Liver (tissue), 9 donors: Measurements from ENCODE around the gene SNF8. TPM values are rescaled to one million over a fixed set of nuclear protein-coding genes. Genes with fewer than 3 reads are reported as not detected.

Experiments used
- DNase-seq: peaks from one replicate; pipeline ENCODE4 v3.0.0-alpha.2; 2017; ENCODE audit warnings: low spot score
- H3K27ac ChIP-seq, 2 donors: one replicate each; pipeline ENCODE4 v1.7.0; 2013; ENCODE audit warnings: inconsistent platforms in 2 of 2, low read length in 2 of 2, control low read depth in 1 of 2, low read depth in 1 of 2, mild to moderate bottlenecking in 1 of 2
- H3K27me3 ChIP-seq, 4 donors: one replicate each; pipeline versions ENCODE4 v1.6.1 to v1.7.0; 2013; ENCODE audit warnings: low read length in 3 of 4, inconsistent platforms in 1 of 4, mild to moderate bottlenecking in 1 of 4, moderate library complexity in 1 of 4; ENCODE audit not compliant: control insufficient read depth in 4 of 4, insufficient read depth in 4 of 4
- H3K36me3 ChIP-seq, 4 donors: one replicate each; pipeline versions ENCODE4 v1.6.1 to v1.7.0; 2013; ENCODE audit warnings: low read length in 3 of 4, mild to moderate bottlenecking in 3 of 4, low read depth in 1 of 4, moderate library complexity in 1 of 4; ENCODE audit not compliant: control insufficient read depth in 4 of 4, insufficient read depth in 3 of 4
- H3K4me1 ChIP-seq, 4 donors: one replicate each; pipeline versions ENCODE4 v1.6.1 to v1.7.0; 2013; ENCODE audit warnings: low read length in 3 of 4, mild to moderate bottlenecking in 3 of 4, moderate library complexity in 1 of 4; ENCODE audit not compliant: control insufficient read depth in 4 of 4, insufficient read depth in 4 of 4
- H3K4me3 ChIP-seq, 3 donors: one replicate each; pipeline versions ENCODE4 v1.6.1 to v1.7.0; 2013; ENCODE audit warnings: low read length in 3 of 3, control low read depth in 1 of 3, low read depth in 1 of 3, mild to moderate bottlenecking in 1 of 3
- H3K9ac ChIP-seq, 2 donors: one replicate each; pipeline ENCODE4 v1.7.0; 2013; ENCODE audit warnings: low read length in 2 of 2, mild to moderate bottlenecking in 2 of 2, moderate library complexity in 2 of 2, control low read depth in 1 of 2, low read depth in 1 of 2
- H3K9me3 ChIP-seq, 4 donors: one replicate each; pipeline versions ENCODE4 v1.6.1 to v1.7.0; 2013; ENCODE audit warnings: low read length in 3 of 4; ENCODE audit not compliant: control insufficient read depth in 4 of 4
- HNF4A ChIP-seq, 2 donors: conservative IDR thresholded peaks; 2 replicates each; pipeline ENCODE4 v1.6.1; 2016; ENCODE audit warnings: antibody characterized with exemption in 2 of 2, mild to moderate bottlenecking in 2 of 2
- HNF4G ChIP-seq: IDR thresholded peaks from 2 replicates; pipeline ENCODE4 v1.6.1; 2016; ENCODE audit warnings: antibody characterized with exemption
- RAD21 ChIP-seq, 2 donors: IDR thresholded peaks; 2 replicates each; pipeline ENCODE4 v1.6.1; 2016; ENCODE audit warnings: antibody characterized with exemption in 2 of 2, mild to moderate bottlenecking in 2 of 2
- WGBS: extraction: QIAGEN DNeasy Blood & Tissue Kit; methylation state at CpG from one replicate; pipeline ENCODE4 v1.1.7; 2013; 5-methylcytosine and 5-hydroxymethylcytosine counted together
- polyA plus RNA-seq, 2 donors: library from polyadenylated mRNA; stranded (reverse) in 1 of 2; unstranded in 1 of 2; fragments of 200-250 nt in 1 of 2; fragments of >200 nt in 1 of 2; fragmentation: Nextera tagmentation in 1 of 2; extraction: Ambion mirVana in 1 of 2; gene quantifications; one replicate each; pipeline versions ENCODE4 v1.2.1 to v1.2.3, GENCODE V29; 2013 to 2015
- total RNA-seq, 2 donors: library from RNA; depleted of rRNA; stranded (reverse); fragments of >200 nt; gene quantifications; one replicate each; pipeline ENCODE4 v1.2.3, GENCODE V29; 2014
- TF ChIP-seq, protein P1 (sequence below): IDR thresholded peaks from 2 replicates; pipeline ENCODE4 v1.6.1; 2016; ENCODE audit warnings: antibody characterized with exemption, mild to moderate bottlenecking
- TF ChIP-seq, protein P2 (sequence below): fragments of 150-350 bp; IDR thresholded peaks from 2 replicates; pipeline ENCODE4 v1.5.1; 2017; ENCODE audit warnings: improper control_type of control experiment, low read depth, low read length; ENCODE audit not compliant: missing input control
- TF ChIP-seq, protein P3 (sequence below): IDR thresholded peaks from 2 replicates; pipeline ENCODE4 v1.6.1; 2016; ENCODE audit warnings: antibody characterized with exemption
- donor health status: healthy.
- donor health status: healthy.
- donor health status: healthy.
- donor health status: healthy.
- donor health status: healthy.

The SNF8 gene
- total and polyA plus RNA-seq, 4 donors = 40.5 to 78.2 (median 60.8) TPM

DNA sequence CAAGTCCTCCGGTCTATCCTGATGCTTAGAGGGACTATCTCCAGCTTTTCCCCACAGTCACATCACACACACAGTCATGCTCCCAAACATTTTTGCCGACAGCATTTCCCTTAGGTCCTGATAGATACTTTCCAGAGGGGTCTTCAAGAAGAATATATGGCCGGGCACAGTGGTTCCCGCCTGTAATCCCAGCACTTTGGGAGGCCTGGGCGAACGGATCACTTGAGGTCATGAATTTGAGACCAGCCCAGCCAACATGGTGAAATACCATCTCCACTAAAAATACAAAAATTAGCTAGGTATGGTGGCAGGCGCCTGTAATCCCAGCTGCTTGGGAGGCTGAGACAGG lies 28.1 kb upstream of the SNF8 start:
- WGBS = 80% methylated on average over 7 of the region's 7 CpGs
- Histone ChIP-seq H3K9ac (no peak overlapping the region), H3K4me1 (no peaks in the 10 kb centered on the region), H3K27me3 (peaks cover 0 to 6% (median 0%) of the 10 kb centered on the region in 4 donors), H3K4me3 (no peak overlapping the region), H3K27ac (no peak overlapping the region), H3K36me3 (no peaks in the 10 kb centered on the region), H3K9me3 (no peaks in the 10 kb centered on the region)
- DNase-seq = no peak
- TF ChIP-seq HNF4G (no peak), HNF4A (conservative IDR thresholded peaks at IDR 0.05) (no peak)
- TF ChIP-seq, protein P1, sequence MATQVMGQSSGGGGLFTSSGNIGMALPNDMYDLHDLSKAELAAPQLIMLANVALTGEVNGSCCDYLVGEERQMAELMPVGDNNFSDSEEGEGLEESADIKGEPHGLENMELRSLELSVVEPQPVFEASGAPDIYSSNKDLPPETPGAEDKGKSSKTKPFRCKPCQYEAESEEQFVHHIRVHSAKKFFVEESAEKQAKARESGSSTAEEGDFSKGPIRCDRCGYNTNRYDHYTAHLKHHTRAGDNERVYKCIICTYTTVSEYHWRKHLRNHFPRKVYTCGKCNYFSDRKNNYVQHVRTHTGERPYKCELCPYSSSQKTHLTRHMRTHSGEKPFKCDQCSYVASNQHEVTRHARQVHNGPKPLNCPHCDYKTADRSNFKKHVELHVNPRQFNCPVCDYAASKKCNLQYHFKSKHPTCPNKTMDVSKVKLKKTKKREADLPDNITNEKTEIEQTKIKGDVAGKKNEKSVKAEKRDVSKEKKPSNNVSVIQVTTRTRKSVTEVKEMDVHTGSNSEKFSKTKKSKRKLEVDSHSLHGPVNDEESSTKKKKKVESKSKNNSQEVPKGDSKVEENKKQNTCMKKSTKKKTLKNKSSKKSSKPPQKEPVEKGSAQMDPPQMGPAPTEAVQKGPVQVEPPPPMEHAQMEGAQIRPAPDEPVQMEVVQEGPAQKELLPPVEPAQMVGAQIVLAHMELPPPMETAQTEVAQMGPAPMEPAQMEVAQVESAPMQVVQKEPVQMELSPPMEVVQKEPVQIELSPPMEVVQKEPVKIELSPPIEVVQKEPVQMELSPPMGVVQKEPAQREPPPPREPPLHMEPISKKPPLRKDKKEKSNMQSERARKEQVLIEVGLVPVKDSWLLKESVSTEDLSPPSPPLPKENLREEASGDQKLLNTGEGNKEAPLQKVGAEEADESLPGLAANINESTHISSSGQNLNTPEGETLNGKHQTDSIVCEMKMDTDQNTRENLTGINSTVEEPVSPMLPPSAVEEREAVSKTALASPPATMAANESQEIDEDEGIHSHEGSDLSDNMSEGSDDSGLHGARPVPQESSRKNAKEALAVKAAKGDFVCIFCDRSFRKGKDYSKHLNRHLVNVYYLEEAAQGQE = no peak
- TF ChIP-seq, protein P2, sequence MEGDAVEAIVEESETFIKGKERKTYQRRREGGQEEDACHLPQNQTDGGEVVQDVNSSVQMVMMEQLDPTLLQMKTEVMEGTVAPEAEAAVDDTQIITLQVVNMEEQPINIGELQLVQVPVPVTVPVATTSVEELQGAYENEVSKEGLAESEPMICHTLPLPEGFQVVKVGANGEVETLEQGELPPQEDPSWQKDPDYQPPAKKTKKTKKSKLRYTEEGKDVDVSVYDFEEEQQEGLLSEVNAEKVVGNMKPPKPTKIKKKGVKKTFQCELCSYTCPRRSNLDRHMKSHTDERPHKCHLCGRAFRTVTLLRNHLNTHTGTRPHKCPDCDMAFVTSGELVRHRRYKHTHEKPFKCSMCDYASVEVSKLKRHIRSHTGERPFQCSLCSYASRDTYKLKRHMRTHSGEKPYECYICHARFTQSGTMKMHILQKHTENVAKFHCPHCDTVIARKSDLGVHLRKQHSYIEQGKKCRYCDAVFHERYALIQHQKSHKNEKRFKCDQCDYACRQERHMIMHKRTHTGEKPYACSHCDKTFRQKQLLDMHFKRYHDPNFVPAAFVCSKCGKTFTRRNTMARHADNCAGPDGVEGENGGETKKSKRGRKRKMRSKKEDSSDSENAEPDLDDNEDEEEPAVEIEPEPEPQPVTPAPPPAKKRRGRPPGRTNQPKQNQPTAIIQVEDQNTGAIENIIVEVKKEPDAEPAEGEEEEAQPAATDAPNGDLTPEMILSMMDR = no peak

DNA sequence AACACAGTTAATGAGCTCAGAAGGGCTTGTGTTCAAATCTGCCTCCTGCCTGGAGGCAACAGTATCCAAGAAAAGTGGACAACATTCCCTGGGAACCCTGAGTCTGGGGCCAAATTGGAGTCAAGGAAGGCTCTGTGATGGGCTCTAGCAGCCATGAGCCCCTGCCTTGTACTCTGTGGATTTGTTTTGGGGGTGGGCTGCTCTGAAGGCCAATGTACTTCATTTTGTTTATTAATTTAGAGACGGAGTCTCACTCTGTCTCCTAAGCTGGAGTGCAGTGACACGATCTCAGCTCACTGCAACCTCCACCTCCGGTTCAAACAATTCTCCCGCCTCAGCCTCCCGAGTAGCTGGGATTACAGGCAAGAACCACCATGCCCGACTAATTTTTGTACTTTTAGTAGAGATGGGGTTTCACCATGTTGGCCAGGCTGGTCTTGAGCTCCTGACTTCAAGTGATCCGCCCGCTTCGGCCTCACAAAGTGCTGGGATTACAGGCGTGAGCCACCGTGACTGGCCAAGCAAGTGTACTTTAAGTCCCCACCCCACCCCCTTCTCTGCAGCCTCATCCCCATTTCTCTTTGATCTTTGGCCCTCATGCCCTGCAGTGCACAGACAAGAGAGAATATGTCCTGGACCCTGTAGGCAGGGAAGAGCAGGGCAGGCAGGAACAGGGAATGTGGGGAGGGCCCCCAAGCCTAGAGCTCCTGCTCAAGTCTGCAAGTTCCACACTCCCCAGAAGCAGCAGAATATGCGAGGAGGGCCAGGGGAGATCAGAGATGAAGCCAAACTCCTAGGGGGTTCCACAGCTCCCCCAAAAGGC lies 26.4 kb upstream of the SNF8 start:
- no peak for DNase-seq
- no peak overlapping the region for H3K9ac ChIP-seq

More for the DNA sequence above, 26.4 kb upstream of the SNF8 start:
- WGBS = 64% methylated on average over 12 of the region's 12 CpGs
- Histone ChIP-seq H3K27me3 (peaks cover 0 to 6% (median 0%) of the 10 kb centered on the region in 4 donors), H3K4me1 (no peaks in the 10 kb centered on the region), H3K4me3 (no peak overlapping the region), H3K36me3 (no peaks in the 10 kb centered on the region), H3K9me3 (no peaks in the 10 kb centered on the region), H3K27ac (no peak overlapping the region)
- TF ChIP-seq, protein P3, sequence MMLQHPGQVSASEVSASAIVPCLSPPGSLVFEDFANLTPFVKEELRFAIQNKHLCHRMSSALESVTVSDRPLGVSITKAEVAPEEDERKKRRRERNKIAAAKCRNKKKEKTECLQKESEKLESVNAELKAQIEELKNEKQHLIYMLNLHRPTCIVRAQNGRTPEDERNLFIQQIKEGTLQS = no peak
- TF ChIP-seq, protein P2 = no peak
- no peak for TF ChIP-seq RAD21 (IDR thresholded peaks at IDR 0.05)
